GM12864 (cell line): ENCODE results near the gene NAALADL2.

ENCODE experiments used
- DNase-seq: peaks from one replicate; pipeline ENCODE4 v3.0.0-alpha.2; 2011; ENCODE audit warnings: low read depth
- H3K4me3 ChIP-seq: 2 replicates; pipeline ENCODE4 v1.5.1; 2011; ENCODE audit warnings: mild to moderate bottlenecking, low read depth, low read length, control low read depth
- CTCF ChIP-seq: IDR thresholded peaks from 2 replicates; pipeline ENCODE4 v1.5.1; 2011; ENCODE audit warnings: low read depth, mild to moderate bottlenecking, moderate library complexity, low read length, control low read depth, inconsistent platforms; ENCODE audit errors: missing control alignments

Gene NAALADL2

GRCh38 chr3:175748087-175748730, 889.1 kb downstream of the NAALADL2 start:
- no peak for DNase-seq
- H3K4me3 ChIP-seq, result no peak overlapping the region
- TF ChIP-seq CTCF, result no peak

- no peak for DNase-seq
- no peak overlapping the region for H3K4me3 ChIP-seq
- no peak for TF ChIP-seq CTCF
These were observed 890.8 kb downstream of the NAALADL2 start for GRCh38 chr3:175749981-175750380.

GRCh38 chr3:175751089-175751488, 892.0 kb downstream of the NAALADL2 start:
- no peak for TF ChIP-seq CTCF
- H3K4me3 ChIP-seq, result no peak overlapping the region
- DNase-seq, result no peak

- DNase-seq, result no peak
- H3K4me3 ChIP-seq, result no peak overlapping the region
- TF ChIP-seq CTCF, result no peak
These were observed 904.8 kb downstream of the NAALADL2 start for GRCh38 chr3:175763948-175764347.

- no peak for DNase-seq
- TF ChIP-seq CTCF, result no peak
These were observed 905.6 kb downstream of the NAALADL2 start for GRCh38 chr3:175764722-175765121.

GRCh38 chr3:175770426-175770825, 911.3 kb downstream of the NAALADL2 start:
- no peak for DNase-seq
- TF ChIP-seq CTCF, result no peak
- no peak overlapping the region for H3K4me3 ChIP-seq

More at GRCh38 chr3:175764722-175765121, 905.6 kb downstream of the NAALADL2 start:
- no peak overlapping the region for H3K4me3 ChIP-seq

GRCh38 chr3:175777495-175777894, 918.4 kb downstream of the NAALADL2 start:
- no peak overlapping the region for H3K4me3 ChIP-seq
- no peak for TF ChIP-seq CTCF
- no peak for DNase-seq
